ENCODE data around the gene IDS. TPM values are rescaled to one million over a fixed set of nuclear protein-coding genes. Genes with fewer than 3 reads are reported as not detected.
A peak's percentile ranks its signal among the peaks of the same experiment; 100 is the strongest.

Gene IDS
- total RNA-seq, 2 experiments from 2014 or later = 52.6 to 64.3 TPM

GRCh38 chrX:149487292-149487691 lies 17.8 kb downstream of the IDS start:
- intact Hi-C loops (cut with DNase I, micrococcal nuclease) = no loop called here
- peaks cover 38% of the 10 kb centered on the region for H3K36me3 Mint-ChIP-seq (ENCODE audit: low read depth)
- H3K9me3 Mint-ChIP-seq (ENCODE audit: low read depth) = no peaks in the 10 kb centered on the region
- ATAC-seq = peak; percentile 74
- H3K27ac Mint-ChIP-seq = no peak overlapping the region
- no peak overlapping the region for H3K4me3 Mint-ChIP-seq
- H3K27me3 Mint-ChIP-seq = no peaks in the 10 kb centered on the region
- DNase-seq = peak; percentile 18
- ChIA-PET POLR2A (no interaction called here), CTCF (no interaction called here)
- H3K4me1 Mint-ChIP-seq = no peaks in the 10 kb centered on the region

- H3K27ac Mint-ChIP-seq = no peak overlapping the region
- ChIA-PET CTCF (no interaction called here), POLR2A (no interaction called here)
- DNase-seq (no peak), ATAC-seq (no peak)
- H3K27me3 Mint-ChIP-seq = no peaks in the 10 kb centered on the region
- no peak overlapping the region for H3K4me3 Mint-ChIP-seq
- no peaks in the 10 kb centered on the region for H3K9me3 Mint-ChIP-seq (ENCODE audit: low read depth)
- no peaks in the 10 kb centered on the region for H3K4me1 Mint-ChIP-seq
- intact Hi-C loops (cut with DNase I, micrococcal nuclease) = loop anchor here (10.0 kb wide), 3 partner anchors 192 to 1342 kb away; partner anchors contain the start of gene AFF2 (in 1 of the 2)
- peaks cover 6% of the 10 kb centered on the region for H3K36me3 Mint-ChIP-seq (ENCODE audit: low read depth)
Measured at GRCh38 chrX:149476513-149476912, 28.6 kb downstream of the IDS start.

GRCh38 chrX:149473966-149474365 lies 31.1 kb downstream of the IDS start:
- H3K9me3 Mint-ChIP-seq (ENCODE audit: low read depth) = no peaks in the 10 kb centered on the region
- no peak overlapping the region for H3K4me3 Mint-ChIP-seq
- ATAC-seq (no peak), DNase-seq (no peak)
- CTCF ChIA-PET = no interaction called here
- peaks cover 2% of the 10 kb centered on the region for H3K4me1 Mint-ChIP-seq
- no peaks in the 10 kb centered on the region for H3K27me3 Mint-ChIP-seq
- peaks cover 2% of the 10 kb centered on the region for H3K36me3 Mint-ChIP-seq (ENCODE audit: low read depth)
- no peak overlapping the region for H3K27ac Mint-ChIP-seq
- POLR2A ChIA-PET = no interaction called here
- intact Hi-C loops (cut with DNase I, micrococcal nuclease) = loop anchor here (5.0 to 10.0 kb wide), 4 partner anchors 187 to 1339 kb away; partner anchors contain the start of gene AFF2 (in 1 of the 2)

GRCh38 chrX:149473092-149473491 lies 32.0 kb downstream of the IDS start:
- no peaks in the 10 kb centered on the region for H3K27me3 Mint-ChIP-seq
- DNase-seq (no peak), ATAC-seq (no peak)
- ChIA-PET POLR2A (no interaction called here), CTCF (no interaction called here)
- H3K27ac Mint-ChIP-seq = no peak overlapping the region
- H3K4me1 Mint-ChIP-seq = peaks cover 2% of the 10 kb centered on the region
- no peaks in the 10 kb centered on the region for H3K36me3 Mint-ChIP-seq (ENCODE audit: low read depth)
- no peak overlapping the region for H3K4me3 Mint-ChIP-seq
- no peaks in the 10 kb centered on the region for H3K9me3 Mint-ChIP-seq (ENCODE audit: low read depth)
- intact Hi-C loops (cut with DNase I, micrococcal nuclease) = loop anchor here (5.0 to 10.0 kb wide), 4 partner anchors 186 to 1338 kb away; partner anchors contain the start of gene AFF2 (in 1 of the 2)

GRCh38 chrX:149472625-149473024 lies 32.5 kb downstream of the IDS start:
- Mint-ChIP-seq H3K4me1 (peaks cover 2% of the 10 kb centered on the region), H3K27ac (no peak overlapping the region), H3K36me3 (ENCODE audit: low read depth) (no peaks in the 10 kb centered on the region), H3K27me3 (no peaks in the 10 kb centered on the region), H3K4me3 (no peak overlapping the region), H3K9me3 (ENCODE audit: low read depth) (no peaks in the 10 kb centered on the region)
- CTCF ChIA-PET = no interaction called here
- ATAC-seq (no peak), DNase-seq (no peak)
- POLR2A ChIA-PET = no interaction called here
- intact Hi-C loops (cut with DNase I, micrococcal nuclease) = loop anchor here (5.0 to 10.0 kb wide), 4 partner anchors 185 to 1338 kb away; partner anchors contain the start of gene AFF2 (in 1 of the 2)

GRCh38 chrX:149471397-149471796 lies 33.7 kb downstream of the IDS start:
- intact Hi-C loops (cut with DNase I, micrococcal nuclease) = loop anchor here (1.0 to 10.0 kb wide), 6 partner anchors 184 to 1422 kb away; partner anchors contain the start of gene AFF2 (in 1 of the 2)
- ChIA-PET CTCF (interaction anchor here (0.7 to 1.2 kb wide), 7 partner anchors 18 to 1420 kb away, joined by 3 to 7 read pairs (median 3); no protein-coding TSS in a partner anchor), POLR2A (no interaction called here)
- Mint-ChIP-seq H3K9me3 (ENCODE audit: low read depth) (no peaks in the 10 kb centered on the region), H3K4me1 (peaks cover 2% of the 10 kb centered on the region), H3K4me3 (no peak overlapping the region), H3K36me3 (ENCODE audit: low read depth) (no peaks in the 10 kb centered on the region), H3K27me3 (no peaks in the 10 kb centered on the region), H3K27ac (no peak overlapping the region)
- ATAC-seq (no peak), DNase-seq (no peak)

- Mint-ChIP-seq H3K4me1 (peaks cover 2% of the 10 kb centered on the region), H3K36me3 (ENCODE audit: low read depth) (no peaks in the 10 kb centered on the region), H3K9me3 (ENCODE audit: low read depth) (no peaks in the 10 kb centered on the region), H3K27me3 (no peaks in the 10 kb centered on the region), H3K27ac (no peak overlapping the region), H3K4me3 (no peak overlapping the region)
- intact Hi-C loops (cut with DNase I, micrococcal nuclease) = loop anchor here (1.0 to 10.0 kb wide), 6 partner anchors 184 to 1422 kb away; partner anchors contain the start of gene AFF2 (in 1 of the 2)
- CTCF ChIA-PET = interaction anchor here (0.7 to 1.2 kb wide), 7 partner anchors 19 to 1420 kb away, joined by 3 to 7 read pairs (median 3); no protein-coding TSS in a partner anchor
- POLR2A ChIA-PET = no interaction called here
- DNase-seq (peak; percentile 83), ATAC-seq (peak; percentile 92)
Measured at GRCh38 chrX:149470955-149471354, 34.2 kb downstream of the IDS start.

GRCh38 chrX:149469406-149469805 lies 35.7 kb downstream of the IDS start:
- no peak for ATAC-seq
- peaks cover 2% of the 10 kb centered on the region for H3K4me1 Mint-ChIP-seq
- no peak overlapping the region for H3K4me3 Mint-ChIP-seq
- ChIA-PET POLR2A (no interaction called here), CTCF (interaction anchor here (1.1 to 1.2 kb wide), 2 partner anchors 1419 to 1421 kb away, joined by 3 read pairs; no protein-coding TSS in a partner anchor)
- H3K36me3 Mint-ChIP-seq (ENCODE audit: low read depth) = no peaks in the 10 kb centered on the region
- intact Hi-C loops (cut with DNase I, micrococcal nuclease) = no loop called here
- no peak for DNase-seq
- no peak overlapping the region for H3K27ac Mint-ChIP-seq
- H3K27me3 Mint-ChIP-seq = peaks cover 2% of the 10 kb centered on the region
- no peaks in the 10 kb centered on the region for H3K9me3 Mint-ChIP-seq (ENCODE audit: low read depth)

- intact Hi-C loops (cut with DNase I, micrococcal nuclease) = no loop called here
Measured at GRCh38 chrX:149467920-149468319, 37.2 kb downstream of the IDS start.

GRCh38 chrX:149467461-149467860 lies 37.6 kb downstream of the IDS start:
- ChIA-PET CTCF (no interaction called here), POLR2A (no interaction called here)
- Mint-ChIP-seq H3K27me3 (peaks cover 4% of the 10 kb centered on the region), H3K4me3 (no peak overlapping the region), H3K36me3 (ENCODE audit: low read depth) (no peaks in the 10 kb centered on the region), H3K9me3 (ENCODE audit: low read depth) (no peaks in the 10 kb centered on the region), H3K27ac (no peak overlapping the region), H3K4me1 (peaks cover 2% of the 10 kb centered on the region)
- no peak for ATAC-seq
- no peak for DNase-seq
- intact Hi-C loops (cut with DNase I, micrococcal nuclease) = no loop called here

More at GRCh38 chrX:149467920-149468319, 37.2 kb downstream of the IDS start:
- ATAC-seq (no peak), DNase-seq (no peak)
- CTCF ChIA-PET = no interaction called here
- POLR2A ChIA-PET = interaction anchor here (0.5 kb wide), 1 partner anchor 943 kb away, joined by 3 read pairs; no protein-coding TSS in a partner anchor
- H3K4me3 Mint-ChIP-seq = no peak overlapping the region
- peaks cover 2% of the 10 kb centered on the region for H3K4me1 Mint-ChIP-seq
- no peaks in the 10 kb centered on the region for H3K9me3 Mint-ChIP-seq (ENCODE audit: low read depth)
- H3K27me3 Mint-ChIP-seq = peaks cover 2% of the 10 kb centered on the region
- no peaks in the 10 kb centered on the region for H3K36me3 Mint-ChIP-seq (ENCODE audit: low read depth)
- no peak overlapping the region for H3K27ac Mint-ChIP-seq

- Mint-ChIP-seq H3K27ac (no peak overlapping the region), H3K4me3 (no peak overlapping the region), H3K4me1 (no peaks in the 10 kb centered on the region), H3K27me3 (peaks cover 14% of the 10 kb centered on the region), H3K36me3 (ENCODE audit: low read depth) (no peaks in the 10 kb centered on the region), H3K9me3 (ENCODE audit: low read depth) (no peaks in the 10 kb centered on the region)
- intact Hi-C loops (cut with DNase I, micrococcal nuclease) = no loop called here
- DNase-seq = no peak
- ChIA-PET CTCF (no interaction called here), POLR2A (no interaction called here)
- ATAC-seq = no peak
Measured at GRCh38 chrX:149462849-149463248, 42.3 kb downstream of the IDS start.

DNA sequence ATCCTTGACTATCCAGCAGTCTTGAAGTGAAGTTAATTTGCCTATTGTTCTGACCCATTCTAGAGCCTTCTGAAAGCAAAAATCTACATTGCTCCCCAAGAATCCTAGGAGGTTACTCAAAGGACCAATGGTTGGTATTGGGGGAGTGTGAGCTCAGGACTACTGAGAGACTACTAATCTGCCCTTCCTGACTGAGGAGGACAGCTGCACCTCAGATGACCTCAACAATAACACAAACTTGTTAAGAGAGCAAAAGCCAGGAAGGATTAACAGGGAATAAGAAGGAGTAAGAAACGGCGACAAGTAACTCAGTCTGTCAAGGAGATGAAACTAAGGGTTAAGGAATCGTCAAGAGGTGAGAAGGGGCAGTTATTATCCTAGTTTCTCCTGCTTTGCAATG lies 43.4 kb downstream of the IDS start:
- Mint-ChIP-seq H3K27ac (no peak overlapping the region), H3K4me1 (no peaks in the 10 kb centered on the region), H3K9me3 (ENCODE audit: low read depth) (no peaks in the 10 kb centered on the region), H3K4me3 (no peak overlapping the region), H3K27me3 (peaks cover 14% of the 10 kb centered on the region), H3K36me3 (ENCODE audit: low read depth) (no peaks in the 10 kb centered on the region)
- ChIA-PET POLR2A (no interaction called here), CTCF (interaction anchor here (0.7 kb wide), 1 partner anchor 189 kb away, joined by 3 read pairs; no protein-coding TSS in a partner anchor)
- no peak for ATAC-seq
- no peak for DNase-seq
- intact Hi-C loops (cut with DNase I, micrococcal nuclease) = no loop called here

All from activated CD4-positive, alpha-beta T cell treated with anti-CD3 and anti-CD28 coated beads for 36 hours (primary cell).